Hindlimb muscle (tissue), 1 donor: ENCODE measurements around the gene NUDCD3. TPM values are rescaled to one million over a fixed set of nuclear protein-coding genes. Genes with fewer than 3 reads are reported as not detected.
"Not testable (repeated sequence)": the region's sequence is repeated elsewhere in the genome, so short reads cannot be mapped to it uniquely, and the experiment has no call there.

Experiments
- DNase-seq: peaks from one replicate; pipeline ENCODE4 v3.0.0-alpha.2; 2013
- polyA plus RNA-seq: library from polyadenylated mRNA; unstranded; fragments of 120-200 nt; gene quantifications from one replicate; pipeline ENCODE4 v1.2.1, GENCODE V29; 2013; ENCODE audit not compliant: insufficient read length

The NUDCD3 gene
- polyA plus RNA-seq, 1 donor, result 84.1 TPM

- DNase-seq, result no peak
These were observed 26.7 kb upstream of the NUDCD3 start for GRCh38 chr7:44517175-44517574.

GRCh38 chr7:44515590-44516268 lies 25.3 kb upstream of the NUDCD3 start:
- DNase-seq, result no peak

- DNase-seq, result no peak
These were observed 22.3 kb upstream of the NUDCD3 start for GRCh38 chr7:44512736-44513135.

GRCh38 chr7:44511863-44512468 lies 21.5 kb upstream of the NUDCD3 start:
- no peak for DNase-seq

- no peak for DNase-seq
These were observed 20.8 kb upstream of the NUDCD3 start for GRCh38 chr7:44511236-44511635.

GRCh38 chr7:44508328-44509030 lies 18.0 kb upstream of the NUDCD3 start:
- DNase-seq, result no peak

- not testable (repeated sequence) for DNase-seq
These were observed 16.3 kb upstream of the NUDCD3 start for GRCh38 chr7:44506592-44507288.

GRCh38 chr7:44505595-44505994 lies 15.1 kb upstream of the NUDCD3 start:
- no peak for DNase-seq

GRCh38 chr7:44498230-44498954 lies 7.9 kb upstream of the NUDCD3 start:
- DNase-seq, result no peak

GRCh38 chr7:44497155-44498027 lies 6.9 kb upstream of the NUDCD3 start:
- DNase-seq, result no peak

- no peak for DNase-seq
These were observed 5.9 kb upstream of the NUDCD3 start for GRCh38 chr7:44496385-44496784.

- DNase-seq, result no peak
These were observed 4.5 kb upstream of the NUDCD3 start for GRCh38 chr7:44494960-44495359.

GRCh38 chr7:44491229-44491628 lies 771 bp upstream of the NUDCD3 start:
- no peak for DNase-seq

GRCh38 chr7:44489955-44490350 lies 505 bp downstream of the NUDCD3 start:
- DNase-seq, result no peak

- DNase-seq, result no peak
These were observed 1.5 kb downstream of the NUDCD3 start for GRCh38 chr7:44488955-44489354.

- DNase-seq, result no peak
These were observed 3.8 kb downstream of the NUDCD3 start for GRCh38 chr7:44486693-44487092.

GRCh38 chr7:44486001-44486400 lies 4.5 kb downstream of the NUDCD3 start:
- no peak for DNase-seq

- DNase-seq, result no peak
These were observed 5.8 kb downstream of the NUDCD3 start for GRCh38 chr7:44484482-44485313.

- no peak for DNase-seq
These were observed 7.7 kb downstream of the NUDCD3 start for GRCh38 chr7:44482502-44483485.
